ENCODE data around the gene CFL1.

DNA sequence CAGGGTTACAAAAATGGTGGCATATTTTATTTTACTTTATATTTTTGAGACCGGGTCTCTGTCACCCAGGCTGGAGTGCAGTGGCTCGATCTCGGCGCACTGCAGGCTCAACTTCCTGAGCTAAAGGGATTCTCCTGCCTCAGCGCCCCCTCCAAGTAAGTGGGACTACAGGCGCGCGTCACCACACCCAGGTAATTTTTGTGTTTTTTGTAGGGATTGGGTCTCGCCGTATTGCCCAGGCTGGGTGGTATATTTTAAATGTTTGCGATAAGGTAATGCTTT, 42.9 kb upstream of the CFL1 start:
- TF ChIP-seq CTCF (IDR thresholded peaks at IDR 0.05), result no peak
- TF ChIP-seq POLR2AphosphoS5 (IDR thresholded peaks at IDR 0.05; ENCODE audit: insufficient read depth in 1 of 2, low read depth in 1 of 2), result no peak

All from vagina (tissue), 2 donors.